Stimulated activated CD4-positive, alpha-beta T cell treated with anti-CD3 and anti-CD28 coated beads, Interleukin-2, amount 100 ng/mL, for 4 hours (primary cell): ENCODE results near the gene VAV3.
"Not testable (repeated sequence)": the region's sequence is repeated elsewhere in the genome, so short reads cannot be mapped to it uniquely, and the experiment has no call there.

ENCODE experiments used
- DNase-seq: peaks from one replicate; pipeline ENCODE4 v3.0.0-alpha.2; 2020; ENCODE audit warnings: low read depth

The VAV3 gene

GRCh38 chr1:107680579-107680985 lies 284.4 kb downstream of the VAV3 start:
- DNase-seq: no peak

GRCh38 chr1:107679411-107679953 lies 285.5 kb downstream of the VAV3 start:
- no peak for DNase-seq

- DNase-seq: no peak
Measured at GRCh38 chr1:107678993-107679392, 286.0 kb downstream of the VAV3 start.

- DNase-seq: no peak
Measured at GRCh38 chr1:107677697-107678096, 287.3 kb downstream of the VAV3 start.

DNA sequence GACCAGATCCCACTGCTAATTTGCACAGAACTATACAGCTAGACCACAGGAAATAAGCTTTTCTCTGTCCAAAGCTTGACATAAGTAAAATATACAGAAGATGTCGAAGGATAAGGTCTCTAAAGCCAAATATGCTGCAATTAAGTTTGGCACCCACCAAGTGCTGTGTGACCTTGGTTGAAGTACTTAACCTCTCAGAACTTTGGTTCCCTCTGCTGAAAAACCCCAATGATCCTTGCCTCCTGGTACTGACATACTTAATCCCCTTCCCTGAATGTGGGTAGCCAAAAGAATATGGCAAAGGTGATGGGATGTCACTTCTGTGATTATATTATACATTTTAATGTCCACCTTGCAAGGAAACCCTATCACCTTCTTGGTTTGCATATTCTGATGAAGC lies 290.5 kb downstream of the VAV3 start:
- no peak for DNase-seq

GRCh38 chr1:107673006-107673405 lies 292.0 kb downstream of the VAV3 start:
- no peak for DNase-seq

DNA sequence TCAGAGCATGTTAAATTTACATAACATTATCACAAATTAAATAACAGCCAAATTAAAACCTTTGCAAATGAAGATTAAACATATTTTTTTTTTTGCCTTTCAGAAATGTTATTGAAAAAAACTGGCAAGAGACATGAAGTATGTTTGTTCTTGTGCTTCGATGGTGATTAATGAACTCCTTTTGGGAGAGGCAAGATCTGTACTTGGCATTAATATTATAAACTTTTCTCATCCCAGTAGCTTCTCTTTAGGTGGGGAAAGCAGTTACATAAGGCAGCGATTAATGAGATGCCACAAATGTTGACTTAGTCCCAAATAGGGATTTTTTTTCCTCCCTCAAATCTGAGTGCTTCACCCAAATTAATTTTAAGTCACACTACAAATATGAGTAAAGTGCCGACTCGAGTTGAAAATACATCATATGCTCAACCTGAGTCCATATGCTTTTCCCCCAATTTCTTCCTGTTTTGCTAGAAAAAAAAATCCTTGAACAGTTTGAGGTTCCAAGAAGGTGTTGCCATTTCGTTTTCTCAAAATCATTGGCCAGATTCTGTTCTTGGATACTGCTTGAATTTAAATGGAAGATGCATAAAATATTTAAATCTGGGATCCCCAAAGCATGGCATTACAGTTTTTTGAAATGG lies 294.5 kb downstream of the VAV3 start:
- no peak for DNase-seq

GRCh38 chr1:107669996-107670395 lies 295.0 kb downstream of the VAV3 start:
- DNase-seq: no peak

GRCh38 chr1:107668762-107669161 lies 296.2 kb downstream of the VAV3 start:
- DNase-seq: no peak

DNA sequence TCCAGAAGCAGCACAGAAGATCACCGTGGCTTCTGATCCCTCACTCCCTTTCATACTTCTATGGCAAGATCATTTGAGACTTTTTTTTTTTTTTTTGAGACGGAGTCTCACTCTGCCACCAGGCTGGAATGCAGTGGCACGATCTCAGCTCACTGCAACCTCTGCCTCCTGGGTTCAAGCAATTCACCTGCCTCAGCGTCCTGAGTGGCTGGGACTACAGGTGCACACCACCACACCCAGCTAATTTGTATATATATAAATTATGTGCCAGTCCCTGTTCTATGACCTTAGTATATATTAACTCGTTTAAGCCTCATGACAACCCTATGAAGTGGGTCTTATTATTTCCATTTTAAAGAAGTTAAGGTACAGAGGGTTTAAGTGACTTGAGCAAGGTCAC lies 298.5 kb downstream of the VAV3 start:
- no peak for DNase-seq

DNA sequence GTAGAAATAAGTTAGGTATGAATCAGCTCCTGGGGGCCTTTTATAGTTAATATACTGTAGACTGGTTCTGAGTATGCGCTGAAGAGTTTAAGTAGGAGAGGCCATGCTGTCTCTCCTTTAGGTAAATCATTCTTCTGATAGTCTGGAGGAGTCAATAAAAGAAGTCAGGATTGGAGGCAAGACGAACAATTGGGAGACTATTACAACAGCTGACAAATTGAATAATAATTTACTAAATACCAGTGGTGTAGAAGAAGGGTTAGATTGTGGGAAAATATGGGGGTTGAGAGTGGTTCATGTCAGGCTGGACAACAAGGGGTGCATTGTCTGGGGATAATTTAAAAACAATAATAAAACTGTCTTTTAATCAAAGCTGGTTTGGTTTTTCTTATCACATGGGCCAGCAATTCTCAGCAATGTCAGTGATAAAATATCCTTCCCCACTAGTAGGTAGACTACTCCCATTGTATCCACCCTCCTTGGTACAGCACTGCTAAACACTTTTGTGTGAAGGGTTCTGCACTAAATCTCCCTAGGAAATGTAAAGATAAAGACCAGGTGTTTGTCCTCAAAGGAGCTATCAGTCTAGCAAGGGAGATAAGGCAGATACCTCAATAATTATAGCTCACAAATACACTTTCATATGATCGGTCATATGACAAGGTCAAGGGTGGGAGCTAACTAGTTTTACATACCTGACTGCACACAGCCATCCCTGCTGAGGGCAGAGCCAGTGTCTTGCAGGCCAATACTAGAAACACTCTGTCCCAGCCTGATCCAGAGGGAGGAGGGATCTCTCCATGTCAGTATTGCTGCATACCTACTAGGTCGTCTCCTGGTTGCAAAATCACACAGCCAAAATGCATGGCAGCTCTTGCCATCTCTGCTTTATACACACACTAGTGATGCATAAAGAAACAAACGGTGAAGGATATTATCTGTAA lies 299.7 kb downstream of the VAV3 start:
- no peak for DNase-seq

DNA sequence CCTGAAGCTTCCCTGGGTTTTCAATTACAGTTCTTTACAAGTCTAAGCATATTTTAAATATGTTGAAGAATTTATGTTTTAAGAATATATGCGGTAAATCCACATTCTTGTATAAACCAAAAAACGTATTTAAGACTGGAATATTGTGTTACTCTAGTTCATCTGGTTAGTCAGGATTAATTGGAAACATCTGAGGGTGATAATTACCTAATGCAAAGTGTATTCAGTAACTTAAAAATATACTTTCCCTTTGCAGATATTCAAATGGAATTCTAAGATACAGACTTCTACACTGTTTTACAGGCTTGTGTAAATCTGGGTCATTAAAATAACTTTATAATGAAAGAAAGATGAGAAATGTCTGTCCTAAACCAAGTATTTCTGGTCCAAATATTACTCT lies 302.0 kb downstream of the VAV3 start:
- no peak for DNase-seq

GRCh38 chr1:107661158-107661557 lies 303.8 kb downstream of the VAV3 start:
- DNase-seq: no peak

DNA sequence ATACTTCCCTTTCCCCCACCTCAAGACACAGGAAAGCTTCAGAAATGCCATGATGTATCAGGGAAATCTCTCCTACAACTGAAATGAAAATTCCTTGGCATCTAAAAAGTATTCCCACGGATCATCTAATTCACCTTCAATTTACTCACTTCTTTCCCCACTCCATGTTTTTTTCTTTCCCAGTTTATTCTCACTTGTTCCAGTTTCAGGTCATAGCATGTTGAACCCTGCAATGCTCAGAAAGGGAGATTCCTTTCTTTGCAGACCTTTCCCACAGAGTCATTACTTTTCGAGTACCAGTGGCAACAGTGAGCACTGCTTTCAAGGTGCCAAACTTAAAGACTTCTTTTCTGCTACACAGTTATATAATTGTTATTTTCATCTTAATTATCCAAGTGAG lies 305.0 kb downstream of the VAV3 start:
- no peak for DNase-seq

GRCh38 chr1:107657356-107657755 lies 307.6 kb downstream of the VAV3 start:
- no peak for DNase-seq

DNA sequence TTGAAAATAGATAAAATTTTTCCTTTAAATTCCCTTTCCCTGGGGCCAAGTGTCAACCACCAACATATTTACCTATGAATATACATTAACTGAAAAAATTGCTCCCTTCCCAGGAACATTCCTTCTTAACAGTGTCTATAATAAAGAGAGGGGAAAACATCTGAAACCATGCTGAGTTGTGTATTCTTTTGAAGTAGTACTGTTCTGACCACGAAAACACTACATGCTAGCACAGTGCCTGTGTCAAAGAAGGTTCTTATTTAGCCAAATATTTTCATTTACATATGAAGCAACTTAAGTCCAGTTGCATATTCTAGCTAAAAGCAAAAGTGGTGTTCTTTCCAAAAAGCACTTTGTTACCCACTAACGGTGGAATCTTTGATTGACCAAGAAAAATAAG lies 311.2 kb downstream of the VAV3 start:
- DNase-seq: no peak

GRCh38 chr1:107653005-107653404 lies 312.0 kb downstream of the VAV3 start:
- DNase-seq: no peak

- not testable (repeated sequence) for DNase-seq
Measured at GRCh38 chr1:107650825-107651224, 314.2 kb downstream of the VAV3 start.

DNA sequence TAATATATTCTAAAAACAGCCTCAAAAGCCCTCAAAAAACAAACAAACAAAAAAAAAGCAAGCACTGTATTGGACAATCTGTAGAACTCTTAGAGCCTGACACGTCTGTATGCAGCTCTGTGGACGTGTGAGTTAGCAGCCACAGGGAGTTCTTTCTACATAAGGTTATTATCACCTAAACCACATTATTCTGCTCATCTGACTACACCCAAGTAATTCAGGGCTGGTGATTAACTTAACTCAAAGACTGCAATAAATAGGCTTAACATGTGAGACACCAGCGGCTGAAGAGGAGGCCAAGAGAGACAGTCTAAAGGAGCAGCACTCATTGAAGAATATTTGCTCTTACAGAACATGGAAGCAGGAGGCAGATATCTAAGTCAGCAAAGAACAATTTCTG lies 316.0 kb downstream of the VAV3 start:
- DNase-seq: no peak

DNA sequence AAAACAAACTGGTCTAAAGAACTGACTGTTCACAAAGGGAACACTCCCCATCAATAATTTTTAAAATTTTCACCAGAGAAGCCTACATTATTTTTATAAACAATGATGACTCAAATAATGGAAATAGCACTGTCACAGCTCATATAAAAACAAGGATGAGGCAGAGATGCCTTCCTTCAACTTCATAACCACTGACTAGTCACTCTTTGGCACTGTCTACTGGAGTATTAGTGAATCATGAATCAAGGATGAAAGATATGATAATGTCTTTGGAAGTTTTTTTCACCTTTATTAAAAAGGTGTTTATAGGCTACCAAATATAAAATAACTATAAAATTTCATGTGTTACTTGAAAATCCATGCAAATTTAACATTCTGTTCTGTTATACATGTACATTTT lies 316.9 kb downstream of the VAV3 start:
- no peak for DNase-seq

DNA sequence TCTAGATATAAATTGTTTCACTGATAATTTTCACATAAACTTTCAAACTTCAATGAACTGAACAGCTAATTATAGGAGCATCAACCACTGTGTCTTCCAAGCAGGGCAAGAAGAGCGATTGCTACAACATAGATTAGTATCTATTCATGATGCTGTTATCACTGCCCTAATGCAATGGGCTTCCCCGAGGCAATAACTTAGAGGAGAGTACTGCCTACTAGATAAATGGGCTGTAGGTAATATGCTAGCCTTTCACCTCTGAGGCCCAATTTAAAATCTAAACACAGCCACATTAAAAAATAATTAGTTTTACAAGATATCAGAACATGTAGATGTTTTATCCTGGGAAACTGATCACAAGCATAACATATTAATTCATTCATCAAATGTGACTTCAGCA lies 318.0 kb downstream of the VAV3 start:
- DNase-seq: no peak

- DNase-seq: no peak
Measured at GRCh38 chr1:107643766-107644165, 321.2 kb downstream of the VAV3 start.

GRCh38 chr1:107640207-107640606 lies 324.8 kb downstream of the VAV3 start:
- no peak for DNase-seq
